Muscle of arm (tissue), 12 donors: ENCODE measurements around the gene ZFP91. TPM values are rescaled to one million over a fixed set of nuclear protein-coding genes. Genes with fewer than 3 reads are reported as not detected.

ENCODE experiments used
- DNase-seq: peaks from one replicate; pipeline ENCODE4 v3.0.0-alpha.2; 2013
- polyA plus RNA-seq, 12 donors: library from polyadenylated mRNA; unstranded; fragments of 120-200 nt; gene quantifications; one replicate each; pipeline ENCODE4 v1.2.1, GENCODE V29; 2013; ENCODE audit not compliant: insufficient read length in 12 of 12

Gene ZFP91
- polyA plus RNA-seq, 12 donors: 39.7 to 51.6 (median 46.6) TPM; not detected in 1

DNA sequence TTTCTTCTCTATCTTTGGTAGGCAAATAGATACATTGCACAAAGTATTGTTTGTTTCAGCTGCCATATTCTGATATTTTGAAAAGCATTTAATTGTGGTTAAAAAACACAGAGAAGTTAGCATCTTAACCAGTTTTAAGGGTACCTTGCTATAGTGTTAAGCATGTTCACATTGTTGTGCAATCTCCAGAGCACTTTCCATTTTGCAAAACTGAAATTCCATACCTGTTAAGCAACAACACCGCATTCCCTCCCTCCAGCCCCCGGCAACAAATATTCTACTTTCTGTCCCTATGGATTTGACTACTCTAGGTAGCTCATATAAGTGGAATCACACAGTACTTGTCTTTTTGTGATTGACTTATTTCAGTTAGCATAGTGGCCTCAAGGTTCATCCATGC is 77.5 kb downstream of the ZFP91 start:
- no peak for DNase-seq

DNA sequence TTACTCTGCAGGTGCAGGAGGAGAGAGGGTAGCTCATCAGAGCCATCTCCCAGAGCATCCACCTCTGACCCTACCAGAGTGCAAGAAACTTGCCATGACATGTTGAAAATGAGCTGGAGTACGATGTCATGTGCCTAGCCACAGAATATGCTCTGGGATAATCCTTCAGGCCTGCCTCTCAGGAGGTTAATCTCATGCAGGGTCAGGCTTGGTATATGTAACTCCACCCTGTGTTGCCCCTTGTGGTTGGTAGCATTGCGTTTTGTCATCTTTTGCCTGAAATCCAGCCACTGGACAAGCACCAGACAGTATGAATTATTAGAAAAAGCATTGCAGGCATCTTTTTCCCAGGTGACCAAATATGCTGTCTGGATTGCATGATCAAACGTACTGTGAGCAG is 79.8 kb downstream of the ZFP91 start:
- no peak for DNase-seq

DNA sequence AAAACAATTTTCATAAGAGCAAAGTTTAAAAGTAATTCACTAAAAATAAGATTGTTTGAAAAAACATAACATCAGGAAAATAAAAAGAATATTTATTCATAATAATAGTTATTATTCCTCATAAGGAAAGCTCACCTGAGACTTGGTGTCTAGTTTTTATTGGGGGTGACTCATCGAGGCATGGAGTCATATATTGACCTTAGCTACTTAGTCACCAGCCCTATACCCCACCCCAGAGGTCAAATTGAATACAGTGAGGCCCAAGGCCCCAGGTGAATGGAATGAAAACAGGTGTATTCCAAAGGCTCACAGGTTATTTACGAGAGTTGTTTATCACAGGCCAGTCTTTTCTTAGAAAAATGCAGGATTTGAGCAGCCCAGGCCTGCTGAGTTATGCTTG is 80.5 kb downstream of the ZFP91 start:
- DNase-seq: no peak

DNA sequence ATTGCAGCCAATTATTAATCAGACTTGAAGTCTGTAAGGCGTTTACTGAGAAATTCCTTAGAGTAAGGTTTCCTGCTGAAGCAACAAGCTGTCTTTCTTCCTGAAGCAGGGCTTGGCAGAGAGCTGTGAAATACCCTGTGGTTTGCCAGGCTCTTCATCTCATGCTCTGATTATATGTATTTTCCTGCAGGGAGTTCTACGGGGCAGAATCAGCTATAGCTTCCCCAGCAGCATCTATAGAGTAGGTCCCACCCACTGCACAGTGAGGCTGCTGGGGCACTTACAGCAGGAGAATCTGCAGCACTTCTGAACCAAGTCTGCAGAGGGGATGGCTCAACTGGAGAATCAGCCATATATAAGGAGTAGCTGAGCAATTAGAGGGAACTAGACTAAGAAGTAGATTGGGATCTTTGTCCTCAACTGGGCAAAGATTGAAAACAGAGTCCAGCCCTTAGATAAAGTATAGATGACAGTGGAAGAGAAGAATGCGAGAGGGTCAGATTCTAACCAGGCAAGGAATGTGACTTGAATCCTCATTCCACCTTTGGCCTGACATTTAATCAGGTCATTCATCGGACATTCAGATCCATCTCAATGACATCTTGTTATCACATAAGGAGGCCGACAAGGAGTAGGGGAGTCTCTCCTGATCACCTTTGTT is 81.2 kb downstream of the ZFP91 start:
- no peak for DNase-seq

Other genes with a start within 250 kb of the ZFP91 start
- gene OR5B17, start 220.0 kb upstream of the ZFP91 start, polyA plus RNA-seq: not detected
- not detected for gene OR5B3, start 172.2 kb upstream of the ZFP91 start, polyA plus RNA-seq
- not detected for gene OR5B2, start 150.9 kb upstream of the ZFP91 start, polyA plus RNA-seq
- gene OR5B12, start 136.8 kb upstream of the ZFP91 start, polyA plus RNA-seq: not detected
- gene OR5B21, start 71.0 kb upstream of the ZFP91 start, polyA plus RNA-seq: not detected
- gene LPXN, start 3.2 kb upstream of the ZFP91 start, polyA plus RNA-seq: 1 to 10 TPM in 10 of 12 donors, not detected in 2; 2.9 to 7.8 (median 4.4) TPM
- gene CNTF, start 43.6 kb downstream of the ZFP91 start, polyA plus RNA-seq: 1 to 10 TPM in 3 of 12 donors, under 1 TPM in 7, not detected in 2; 0.43 to 1.5 (median 0.74) TPM
- under 1 TPM in 4 of 12 donors, not detected in 8; 0.15 to 0.77 (median 0.31) TPM for gene GLYAT, start 152.9 kb downstream of the ZFP91 start, polyA plus RNA-seq